Common myeloid progenitor, CD34-positive (primary cell): ENCODE results near the gene ASAP3.

Experiments used
- CTCF ChIA-PET: fragments of 350-600 bp; sonication (Branson Sonifier 250); formaldehyde crosslinking; loops from one replicate; lab custom pipeline; 2021; ENCODE audit warnings: antibody characterized with exemption; lab: Charles Lee
- POLR2A ChIA-PET: fragments of 350-600 bp; sonication (Branson Sonifier 250); formaldehyde crosslinking; loops from one replicate; lab custom pipeline; 2021; ENCODE audit warnings: antibody characterized with exemption; lab: Charles Lee
- DNase-seq, 3 donors: peaks; one replicate each; pipeline versions ENCODE4 v3.0.0 to v3.0.0-alpha.2; 2013
- H3K27ac ChIP-seq, 2 experiments: 1 replicate in 1 of 2; 2 replicates in 1 of 2; pipeline ENCODE4 v1.7.0; 2013; ENCODE audit warnings: inconsistent platforms in 2 of 2, low read length in 2 of 2, mild to moderate bottlenecking in 2 of 2, low read depth in 1 of 2, moderate library complexity in 1 of 2; ENCODE audit not compliant: severe bottlenecking in 2 of 2, insufficient read depth in 1 of 2, poor library complexity in 1 of 2
- H3K27me3 ChIP-seq, 5 experiments: replicated peaks in 2 of 5; 1 replicate in 3 of 5; 2 replicates in 2 of 5; pipeline versions ENCODE4 v1.6.1 to v1.7.0; 2013; ENCODE audit warnings: low read length in 4 of 5, mild to moderate bottlenecking in 2 of 5, moderate library complexity in 2 of 5, inconsistent platforms in 1 of 5; ENCODE audit not compliant: insufficient read depth in 5 of 5, control insufficient read depth in 4 of 5
- H3K36me3 ChIP-seq, 4 experiments: 1 replicate in 2 of 4; 2 replicates in 2 of 4; pipeline versions ENCODE4 v1.6.1 to v1.7.0; 2013; ENCODE audit warnings: low read length in 3 of 4, control low read depth in 1 of 4, mild to moderate bottlenecking in 1 of 4; ENCODE audit not compliant: control insufficient read depth in 4 of 4, insufficient read depth in 4 of 4
- H3K4me1 ChIP-seq, 4 experiments: 1 replicate in 3 of 4; 2 replicates in 1 of 4; pipeline versions ENCODE4 v1.6.1 to v1.7.1; 2013; ENCODE audit warnings: low read length in 3 of 4, mild to moderate bottlenecking in 3 of 4, control low read depth in 1 of 4, inconsistent platforms in 1 of 4, moderate library complexity in 1 of 4; ENCODE audit not compliant: control insufficient read depth in 4 of 4, insufficient read depth in 4 of 4; ENCODE audit errors: control extremely low read depth in 1 of 4
- H3K4me3 ChIP-seq, 7 experiments: 1 replicate in 4 of 7; 2 replicates in 3 of 7; pipeline versions ENCODE4 v1.5.1 to v1.7.0; 2013; ENCODE audit warnings: mild to moderate bottlenecking in 7 of 7, low read length in 6 of 7, moderate library complexity in 6 of 7, inconsistent platforms in 2 of 7, low read depth in 2 of 7, control low read depth in 1 of 7; ENCODE audit not compliant: insufficient read depth in 4 of 7, control insufficient read depth in 1 of 7; ENCODE audit errors: extremely low read depth in 1 of 7
- H3K9me3 ChIP-seq, 5 experiments: 1 replicate in 4 of 5; 2 replicates in 1 of 5; pipeline versions ENCODE4 v1.6.1 to v1.7.1; 2013; ENCODE audit warnings: low read length in 4 of 5, mild to moderate bottlenecking in 2 of 5, inconsistent platforms in 1 of 5, low read depth in 1 of 5, moderate library complexity in 1 of 5; ENCODE audit not compliant: control insufficient read depth in 4 of 5, insufficient read depth in 2 of 5; ENCODE audit errors: control extremely low read depth in 1 of 5
- WGBS: methylation state at CpG from one replicate; pipeline ENCODE4 v1.1.5; 2013; ENCODE audit not compliant: insufficient coverage; 5-methylcytosine and 5-hydroxymethylcytosine counted together

Gene ASAP3

DNA sequence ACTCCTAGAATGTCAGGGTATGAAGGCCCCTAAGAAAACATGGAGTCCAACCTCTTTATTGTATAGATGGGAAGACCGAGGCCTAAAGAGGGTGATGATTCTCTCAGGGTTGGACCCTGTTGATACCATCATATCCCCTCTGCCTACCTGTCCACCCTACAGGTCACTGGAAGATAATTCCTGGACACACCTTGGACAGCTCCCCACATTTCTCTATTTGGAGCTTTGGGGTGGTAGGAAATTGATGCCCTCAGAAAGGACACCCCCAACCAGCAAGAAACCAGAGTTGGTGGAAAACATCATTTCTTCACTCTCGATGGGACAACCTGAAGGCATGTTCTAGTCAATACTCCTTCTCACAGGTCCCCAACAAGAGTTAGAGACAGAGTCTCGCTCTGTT is 56.4 kb downstream of the ASAP3 start:
- CTCF ChIA-PET: no interaction called here
- POLR2A ChIA-PET: no interaction called here
- Histone ChIP-seq H3K4me1 (peaks cover 0 to 25% (median 18%) of the 10 kb centered on the region in 4 experiments), H3K9me3 (peaks cover 0 to 2% (median 0%) of the 10 kb centered on the region in 5 experiments), H3K27me3 (peaks cover 4 to 48% (median 19%) of the 10 kb centered on the region in 5 experiments), H3K27ac (no peak overlapping the region), H3K4me3 (no peak overlapping the region), H3K36me3 (no peaks in the 10 kb centered on the region)
- no peak for DNase-seq
- 96% methylated on average over 3 of the region's 3 CpGs for WGBS

- POLR2A ChIA-PET: no interaction called here
- CTCF ChIA-PET: interaction anchor here (1.4 kb wide), 1 partner anchor 24 kb away, joined by 4 read pairs; no protein-coding TSS in a partner anchor
Observed at GRCh38 chr1:23426828-23427227, 57.2 kb downstream of the ASAP3 start.

GRCh38 chr1:23425193-23425494 is 58.8 kb downstream of the ASAP3 start:
- H3K9me3 ChIP-seq: peaks cover 0 to 2% (median 0%) of the 10 kb centered on the region in 5 experiments
- ChIA-PET CTCF (no interaction called here), POLR2A (no interaction called here)
- H3K27ac ChIP-seq: no peak overlapping the region
- H3K36me3 ChIP-seq: no peaks in the 10 kb centered on the region
- peaks cover 4 to 48% (median 17%) of the 10 kb centered on the region in 5 experiments for H3K27me3 ChIP-seq
- peak overlapping the region in 4 of 7 experiments; percentile 8 to 70 (median 46) for H3K4me3 ChIP-seq
- whole genome bisulfite sequencing: 40% methylated on average over 5 of the region's 5 CpGs
- H3K4me1 ChIP-seq: peaks cover 5 to 33% (median 27%) of the 10 kb centered on the region in 4 experiments
- DNase-seq: no peak

More at GRCh38 chr1:23426828-23427227, 57.2 kb downstream of the ASAP3 start:
- no peak for DNase-seq
- H3K4me1 ChIP-seq: peaks cover 5 to 32% (median 25%) of the 10 kb centered on the region in 4 experiments
- no peaks in the 10 kb centered on the region for H3K36me3 ChIP-seq
- no peak overlapping the region for H3K4me3 ChIP-seq
- H3K27me3 ChIP-seq: peaks cover 4 to 48% (median 19%) of the 10 kb centered on the region in 5 experiments
- 50% methylated on average over 1 of the region's 2 CpGs for WGBS
- H3K27ac ChIP-seq: no peak overlapping the region
- peaks cover 0 to 2% (median 0%) of the 10 kb centered on the region in 5 experiments for H3K9me3 ChIP-seq

DNA sequence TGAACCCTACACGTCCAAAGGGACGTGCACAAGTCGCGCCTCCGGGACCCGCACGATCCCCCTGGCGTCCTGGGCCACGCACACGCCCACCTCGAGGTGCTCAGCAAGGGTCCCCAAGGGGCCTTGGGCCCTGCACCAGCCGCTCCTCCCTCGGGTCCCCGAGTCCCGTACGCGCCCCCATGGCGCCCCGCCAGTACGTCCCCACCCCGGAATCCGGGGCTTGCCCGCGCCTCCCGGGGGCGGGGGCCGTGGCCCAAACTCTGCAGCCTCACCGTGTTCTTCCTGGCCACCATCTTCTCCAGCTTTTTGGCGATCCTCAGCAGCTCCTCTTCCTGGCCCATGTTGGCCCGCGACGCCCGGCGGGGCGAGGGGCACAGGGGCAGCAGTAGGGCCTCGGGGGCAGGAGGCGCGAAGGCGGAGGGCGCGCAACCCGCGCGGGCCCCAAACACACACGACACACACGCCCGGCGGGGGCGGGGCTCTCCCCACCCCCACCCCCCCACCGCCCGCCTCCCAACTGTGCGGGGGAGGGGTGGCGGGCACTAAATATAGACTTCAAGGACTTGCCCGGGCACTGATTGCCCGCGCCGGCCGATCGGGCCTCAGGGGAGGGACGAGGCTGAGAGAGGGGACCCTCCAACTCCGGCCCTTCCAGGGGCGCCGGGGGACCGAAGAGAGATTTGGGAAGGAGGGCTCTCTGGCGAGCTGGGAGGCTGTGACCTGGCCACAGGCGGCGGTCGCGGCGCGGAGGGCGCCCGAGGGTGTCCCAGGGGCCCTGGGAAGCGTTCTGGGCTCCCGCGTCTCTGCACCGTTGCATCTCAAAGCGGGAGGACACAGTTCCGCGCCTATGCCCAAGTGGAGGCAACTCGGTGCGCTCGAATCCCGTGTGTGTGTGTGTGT is 59.4 kb downstream of the ASAP3 start, which contains the start of gene TCEA3:
TSS of gene TCEA3 (minus strand) at position 456 of the 900 bp plus-strand sequence. CDS start at position 341, 115 bp downstream.
- DNase-seq: peak in 2 of 3 donors; percentile 36 to 52
- 1% methylated on average over 47 of the region's 84 CpGs for WGBS
- Histone ChIP-seq H3K4me1 (peaks cover 5 to 33% (median 27%) of the 10 kb centered on the region in 4 experiments), H3K4me3 (peak within 1 kb of the TSS in 6 of 7 experiments; percentile 8 to 70 (median 38)), H3K36me3 (no peaks in the 10 kb centered on the region), H3K27ac (no peak within 1 kb of the TSS), H3K9me3 (peaks cover 0 to 2% (median 0%) of the 10 kb centered on the region in 5 experiments), H3K27me3 (peaks cover 4 to 48% (median 17%) of the 10 kb centered on the region in 5 experiments)
- ChIA-PET POLR2A (no interaction called here), CTCF (no interaction called here)

DNA sequence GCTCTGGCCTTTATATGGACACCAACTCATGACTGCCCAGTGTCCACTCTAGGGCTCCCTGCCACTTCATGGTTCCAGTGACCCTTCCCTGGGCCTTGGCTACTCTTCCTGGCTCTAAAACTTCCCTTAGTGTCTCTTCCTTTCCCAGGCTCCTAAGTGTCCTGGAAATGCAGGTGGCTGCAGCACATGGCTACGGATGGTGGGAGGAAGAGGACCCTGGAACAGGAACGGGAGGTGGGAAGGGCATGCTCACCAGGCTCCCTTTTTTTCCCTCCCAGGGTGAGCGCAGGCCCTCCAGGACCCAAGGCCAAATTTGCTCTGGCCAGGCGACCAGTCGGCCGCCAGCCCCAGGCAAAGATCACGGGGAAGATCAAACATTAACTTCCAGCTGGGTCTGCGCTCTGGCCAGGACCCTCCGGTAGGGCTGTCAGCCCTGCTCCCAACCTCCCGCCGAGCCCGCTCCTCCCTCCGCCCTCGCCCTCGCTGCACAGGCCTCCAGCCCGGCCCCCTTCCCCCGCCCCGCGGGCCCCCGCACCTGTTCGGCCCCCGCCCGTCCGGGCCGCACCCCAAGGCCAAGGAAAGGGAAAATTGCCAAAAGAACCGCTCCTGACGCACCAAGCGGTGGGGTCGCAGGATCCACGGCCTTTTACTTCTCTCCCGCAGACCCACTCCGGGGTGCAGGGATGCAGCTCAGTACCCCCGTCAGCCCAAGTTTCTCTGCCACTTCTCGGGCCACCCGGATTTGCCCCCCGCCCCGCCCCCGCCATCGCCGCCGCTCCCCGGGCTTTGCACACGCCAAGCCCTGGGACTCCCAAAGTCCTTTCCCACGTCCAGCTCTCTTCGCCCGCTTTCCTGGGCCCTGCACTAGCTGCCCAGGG is 60.3 kb downstream of the ASAP3 start:
- peaks cover 0 to 2% (median 0%) of the 10 kb centered on the region in 5 experiments for H3K9me3 ChIP-seq
- WGBS: 14% methylated on average over 27 of the region's 46 CpGs
- peak overlapping the region in 4 of 7 experiments; percentile 37 to 70 (median 46) for H3K4me3 ChIP-seq
- no peak overlapping the region for H3K27ac ChIP-seq
- no peaks in the 10 kb centered on the region for H3K36me3 ChIP-seq
- CTCF ChIA-PET: interaction anchor here (1.2 kb wide), 1 partner anchor 9 kb away, joined by 3 read pairs; no protein-coding TSS in a partner anchor
- no peak for DNase-seq
- peaks cover 4 to 46% (median 15%) of the 10 kb centered on the region in 5 experiments for H3K27me3 ChIP-seq
- H3K4me1 ChIP-seq: peaks cover 5 to 33% (median 27%) of the 10 kb centered on the region in 4 experiments
- POLR2A ChIA-PET: no interaction called here

DNA sequence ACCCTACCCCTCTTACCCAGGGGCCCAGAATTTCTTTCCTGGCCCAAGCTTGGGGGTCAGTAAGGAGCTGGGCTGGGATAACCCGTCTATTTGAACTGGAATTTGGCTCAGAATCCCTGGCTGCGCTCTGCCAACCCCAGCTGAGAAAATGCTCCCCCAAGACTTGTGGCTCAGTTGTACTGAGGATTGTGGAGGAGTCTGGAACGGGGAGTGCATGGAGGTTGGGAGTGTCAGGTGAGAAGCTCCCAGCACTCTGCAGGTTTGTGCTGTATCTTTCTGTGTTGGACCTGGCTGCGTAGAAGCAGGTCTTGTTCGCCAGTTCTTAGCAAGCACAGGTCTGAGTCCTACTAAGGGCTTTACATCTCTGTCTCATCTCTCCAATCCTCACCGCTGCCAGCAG is 61.0 kb downstream of the ASAP3 start:
- Histone ChIP-seq H3K27ac (no peak overlapping the region), H3K4me3 (no peak overlapping the region), H3K27me3 (peaks cover under 1 to 46% (median 15%) of the 10 kb centered on the region in 5 experiments), H3K9me3 (peaks cover 0 to under 1% (median 0%) of the 10 kb centered on the region in 5 experiments), H3K4me1 (peaks cover 5 to 33% (median 27%) of the 10 kb centered on the region in 4 experiments), H3K36me3 (no peaks in the 10 kb centered on the region)
- POLR2A ChIA-PET: interaction anchor here (1.0 kb wide), 1 partner anchor 78 kb away, joined by 4 read pairs; no protein-coding TSS in a partner anchor
- DNase-seq: no peak
- 92% methylated on average over 5 of the region's 6 CpGs for WGBS
- CTCF ChIA-PET: interaction anchor here (0.6 to 1.6 kb wide), 6 partner anchors 9 to 21 kb away, joined by 3 to 5 read pairs (median 4); no protein-coding TSS in a partner anchor
